Fibroblast of pulmonary artery (primary cell): ENCODE results near the gene PITRM1.

ENCODE experiments used
- DNase-seq: peaks from one replicate; pipeline ENCODE4 v3.0.0-alpha.2; 2010; ENCODE audit warnings: low read depth
- H3K4me3 ChIP-seq: replicated peaks from 2 replicates; pipeline ENCODE4 v1.5.1; 2011; ENCODE audit warnings: low read depth, mild to moderate bottlenecking, control low read depth, low read length, moderate library complexity
- CTCF ChIP-seq: IDR thresholded peaks from 2 replicates; pipeline ENCODE4 v1.5.1; 2011; ENCODE audit warnings: mild to moderate bottlenecking, control low read depth, low read length, inconsistent platforms; ENCODE audit errors: missing control alignments

The PITRM1 gene

GRCh38 chr10:3139216-3139910, 33.2 kb downstream of the PITRM1 start:
- H3K4me3 ChIP-seq: no peak overlapping the region
- no peak for DNase-seq
- no peak for TF ChIP-seq CTCF

GRCh38 chr10:3137958-3138726, 34.4 kb downstream of the PITRM1 start:
- no peak overlapping the region for H3K4me3 ChIP-seq
- TF ChIP-seq CTCF: no peak
- no peak for DNase-seq

GRCh38 chr10:3136763-3137611, 35.6 kb downstream of the PITRM1 start:
- no peak for DNase-seq
- no peak overlapping the region for H3K4me3 ChIP-seq
- no peak for TF ChIP-seq CTCF

- H3K4me3 ChIP-seq: no peak overlapping the region
- no peak for TF ChIP-seq CTCF
- no peak for DNase-seq
These were observed 36.2 kb downstream of the PITRM1 start for GRCh38 chr10:3136336-3136735.

GRCh38 chr10:3135006-3135405, 37.6 kb downstream of the PITRM1 start:
- H3K4me3 ChIP-seq: no peak overlapping the region
- DNase-seq: no peak
- no peak for TF ChIP-seq CTCF

GRCh38 chr10:3133948-3134347, 38.6 kb downstream of the PITRM1 start:
- no peak overlapping the region for H3K4me3 ChIP-seq
- DNase-seq: no peak
- TF ChIP-seq CTCF: no peak
